ENCODE measurements around the gene ETNPPL. TPM values are rescaled to one million over a fixed set of nuclear protein-coding genes. Genes with fewer than 3 reads are reported as not detected.

Gene ETNPPL
- polyA plus RNA-seq, 1 experiment: not detected

GRCh38 chr4:108749119-108749518 is 13.7 kb downstream of the ETNPPL start:
- Histone ChIP-seq H3K27me3 (ENCODE audit: control insufficient read depth, insufficient read depth, low read length) (no peaks in the 10 kb centered on the region), H3K27ac (ENCODE audit: low read depth, low read length) (no peak overlapping the region), H3K9me3 (ENCODE audit: control insufficient read depth, insufficient read depth, low read length) (no peaks in the 10 kb centered on the region), H3K4me3 (ENCODE audit: low read depth, low read length) (no peak overlapping the region)
- peak; percentile 24; the same call in 1 of the 2 replicates for TF ChIP-seq CTCF (IDR thresholded peaks at IDR 0.05; ENCODE audit: low read depth, low read length)
- CTCF ChIA-PET: no interaction called here
- POLR2A ChIA-PET: no interaction called here
- DNase-seq (ENCODE audit: low read depth, low spot score): no peak

GRCh38 chr4:108746511-108746910 is 16.3 kb downstream of the ETNPPL start:
- POLR2A ChIA-PET: no interaction called here
- CTCF ChIA-PET: no interaction called here

DNA sequence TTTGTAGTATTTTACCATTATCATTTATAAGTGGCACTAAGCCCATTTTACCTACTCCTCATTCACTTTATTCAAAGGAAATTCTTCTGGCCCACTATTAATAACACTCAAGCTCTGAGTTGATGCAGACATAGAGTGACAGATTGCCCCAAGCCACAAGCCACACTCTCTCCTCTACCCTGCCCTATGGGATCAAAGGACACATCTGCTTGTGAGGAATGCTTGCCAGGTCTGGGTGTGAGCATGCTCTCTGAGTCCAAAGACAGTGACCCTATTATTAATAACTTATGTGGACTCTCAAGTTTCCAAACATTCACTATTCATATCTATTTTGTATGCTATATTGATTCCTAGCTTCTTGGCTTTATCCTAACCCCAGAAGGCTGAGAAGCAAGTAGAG is 18.5 kb downstream of the ETNPPL start:
- DNase-seq (ENCODE audit: low read depth, low spot score): no peak
- Histone ChIP-seq H3K4me3 (ENCODE audit: low read depth, low read length) (no peak overlapping the region), H3K27me3 (ENCODE audit: control insufficient read depth, insufficient read depth, low read length) (peaks cover 5% of the 10 kb centered on the region), H3K27ac (ENCODE audit: low read depth, low read length) (no peak overlapping the region), H3K9me3 (ENCODE audit: control insufficient read depth, insufficient read depth, low read length) (no peaks in the 10 kb centered on the region)
- TF ChIP-seq CTCF (IDR thresholded peaks at IDR 0.05; ENCODE audit: low read depth, low read length): no peak
- ChIA-PET CTCF (interaction anchor here (0.6 kb wide), 1 partner anchor 1562 kb away, joined by 3 read pairs; no protein-coding TSS in a partner anchor), POLR2A (interaction anchor here (0.7 kb wide), 1 partner anchor 815 kb away, joined by 6 read pairs; no protein-coding TSS in a partner anchor)

More at GRCh38 chr4:108746511-108746910, 16.3 kb downstream of the ETNPPL start:
- peaks cover 2% of the 10 kb centered on the region for H3K27me3 ChIP-seq (ENCODE audit: control insufficient read depth, insufficient read depth, low read length)
- TF ChIP-seq CTCF (IDR thresholded peaks at IDR 0.05; ENCODE audit: low read depth, low read length): no peak
- H3K27ac ChIP-seq (ENCODE audit: low read depth, low read length): no peak overlapping the region
- H3K4me3 ChIP-seq (ENCODE audit: low read depth, low read length): no peak overlapping the region
- H3K9me3 ChIP-seq (ENCODE audit: control insufficient read depth, insufficient read depth, low read length): no peaks in the 10 kb centered on the region
- DNase-seq (ENCODE audit: low read depth, low spot score): no peak

DNA sequence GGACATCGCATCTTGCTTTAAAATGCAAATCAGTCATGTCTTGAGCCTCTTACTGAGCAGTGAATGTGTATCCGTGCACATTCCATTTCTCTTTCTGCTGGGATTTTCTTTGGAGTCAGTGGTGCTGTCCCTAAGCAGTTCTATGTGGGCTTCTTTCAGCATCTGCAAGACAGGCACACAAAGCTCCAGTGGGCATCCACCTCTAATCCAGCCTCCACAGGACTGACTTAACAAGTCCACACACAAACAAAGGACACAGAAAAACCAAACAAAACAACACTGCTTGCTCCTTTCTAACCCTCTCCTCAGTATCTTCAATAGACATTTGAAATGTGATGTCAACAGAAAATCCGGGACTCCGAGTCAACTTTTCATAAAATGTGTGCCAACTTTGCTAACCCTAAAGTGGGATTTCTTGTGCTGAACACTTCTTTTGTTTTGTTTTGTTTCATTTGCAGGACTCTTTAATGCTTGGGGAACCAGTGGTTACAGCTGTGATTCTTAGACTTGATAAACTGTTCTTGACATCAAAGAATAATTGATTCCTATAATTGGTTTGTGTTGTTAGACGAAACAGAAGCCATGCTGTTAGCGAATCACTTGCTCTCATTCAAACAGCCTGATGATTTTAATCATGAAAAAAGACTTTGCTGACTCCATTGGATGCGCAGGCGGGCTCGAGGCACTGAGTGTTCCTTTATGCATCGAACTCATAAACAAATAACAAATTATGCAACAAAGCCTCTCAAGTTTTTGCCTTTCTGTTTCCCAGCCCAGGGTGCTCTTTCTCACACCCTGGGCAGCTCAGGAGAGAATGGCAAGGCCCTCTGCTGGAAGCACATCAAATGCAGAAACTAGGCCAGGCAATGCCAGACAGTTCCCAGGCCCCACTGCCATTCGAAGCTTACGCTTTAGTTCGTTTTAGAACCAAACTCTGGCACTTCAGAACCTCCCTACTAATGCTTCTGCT is 20.1 kb downstream of the ETNPPL start:
- Histone ChIP-seq H3K27me3 (ENCODE audit: control insufficient read depth, insufficient read depth, low read length) (peaks cover 5% of the 10 kb centered on the region), H3K27ac (ENCODE audit: low read depth, low read length) (no peak overlapping the region), H3K9me3 (ENCODE audit: control insufficient read depth, insufficient read depth, low read length) (no peaks in the 10 kb centered on the region), H3K4me3 (ENCODE audit: low read depth, low read length) (no peak overlapping the region)
- TF ChIP-seq CTCF (IDR thresholded peaks at IDR 0.05; ENCODE audit: low read depth, low read length): no peak
- no peak for DNase-seq (ENCODE audit: low read depth, low spot score)
- POLR2A ChIA-PET: no interaction called here
- CTCF ChIA-PET: interaction anchor here (1.0 to 1.1 kb wide), 2 partner anchors 9 to 40 kb away, joined by 4 read pairs; no protein-coding TSS in a partner anchor
